ENCODE results near the gene METTL26.

DNA sequence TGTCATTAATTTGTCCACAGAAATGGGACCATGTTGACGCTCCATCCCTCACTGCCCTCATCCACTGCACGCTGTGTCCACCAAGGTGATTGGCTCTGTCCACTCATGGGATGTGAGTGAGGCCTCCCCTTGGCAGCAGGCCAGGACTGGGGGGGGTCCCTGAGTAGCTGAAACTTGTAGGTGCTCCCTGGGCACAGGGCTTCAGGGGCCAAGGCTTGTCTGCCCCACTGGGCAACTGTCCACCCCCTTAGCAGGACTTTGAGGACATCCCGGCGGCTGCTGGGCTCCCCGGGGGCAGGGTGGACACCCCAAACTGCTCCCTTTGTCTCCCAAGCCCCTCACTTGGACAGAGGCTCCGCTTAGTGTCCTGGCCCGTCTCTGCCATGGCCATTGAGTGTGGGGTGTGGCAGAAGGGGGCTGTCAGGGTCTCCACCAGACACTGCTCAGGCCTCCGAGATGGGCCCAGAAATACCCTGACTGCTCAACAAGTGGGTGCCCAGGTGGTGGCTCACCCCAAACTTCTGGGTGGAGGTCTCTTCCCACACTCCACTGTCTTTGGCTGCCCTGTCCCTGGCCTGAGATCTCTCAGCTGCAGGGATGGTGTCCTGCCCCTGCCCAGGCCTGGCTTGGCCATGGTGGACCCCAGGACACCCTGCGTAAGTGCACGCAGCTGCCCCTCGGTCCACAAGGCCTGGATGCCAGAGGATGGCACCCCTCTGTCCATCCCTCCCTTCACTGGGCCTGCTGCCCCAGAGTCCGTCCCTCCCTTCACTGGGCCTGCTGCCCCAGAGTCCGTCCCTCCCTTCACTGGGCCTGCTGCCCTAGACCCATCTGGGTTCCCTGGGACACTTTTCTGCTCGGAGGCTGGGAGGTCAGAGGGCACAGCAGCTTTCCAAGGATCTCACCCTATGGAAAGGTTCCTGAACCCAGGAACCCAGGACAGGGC is 49.2 kb downstream of the METTL26 start:
- TF ChIP-seq, protein P1, sequence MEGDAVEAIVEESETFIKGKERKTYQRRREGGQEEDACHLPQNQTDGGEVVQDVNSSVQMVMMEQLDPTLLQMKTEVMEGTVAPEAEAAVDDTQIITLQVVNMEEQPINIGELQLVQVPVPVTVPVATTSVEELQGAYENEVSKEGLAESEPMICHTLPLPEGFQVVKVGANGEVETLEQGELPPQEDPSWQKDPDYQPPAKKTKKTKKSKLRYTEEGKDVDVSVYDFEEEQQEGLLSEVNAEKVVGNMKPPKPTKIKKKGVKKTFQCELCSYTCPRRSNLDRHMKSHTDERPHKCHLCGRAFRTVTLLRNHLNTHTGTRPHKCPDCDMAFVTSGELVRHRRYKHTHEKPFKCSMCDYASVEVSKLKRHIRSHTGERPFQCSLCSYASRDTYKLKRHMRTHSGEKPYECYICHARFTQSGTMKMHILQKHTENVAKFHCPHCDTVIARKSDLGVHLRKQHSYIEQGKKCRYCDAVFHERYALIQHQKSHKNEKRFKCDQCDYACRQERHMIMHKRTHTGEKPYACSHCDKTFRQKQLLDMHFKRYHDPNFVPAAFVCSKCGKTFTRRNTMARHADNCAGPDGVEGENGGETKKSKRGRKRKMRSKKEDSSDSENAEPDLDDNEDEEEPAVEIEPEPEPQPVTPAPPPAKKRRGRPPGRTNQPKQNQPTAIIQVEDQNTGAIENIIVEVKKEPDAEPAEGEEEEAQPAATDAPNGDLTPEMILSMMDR (IDR thresholded peaks at IDR 0.05): no peak
- no peak for TF ChIP-seq EP300 (IDR thresholded peaks at IDR 0.05)
